H9 (cell line): ENCODE data around the gene PDXP. TPM values are rescaled to one million over a fixed set of nuclear protein-coding genes. Genes with fewer than 3 reads are reported as not detected.

Experiments
- DNase-seq: peaks from one replicate; pipeline ENCODE4 v3.0.0-alpha.2; 2017
- H2AFZ ChIP-seq: one replicate; pipeline ENCODE4 v1.6.1; 2013; ENCODE audit warnings: mild to moderate bottlenecking, low read length, control low read depth, moderate library complexity
- H2AK5ac ChIP-seq: 2 replicates; pipeline ENCODE4 v1.6.1; 2013; ENCODE audit warnings: low read length, control low read depth, mixed read lengths; ENCODE audit not compliant: insufficient read length
- H2BK120ac ChIP-seq: one replicate; pipeline ENCODE4 v1.6.1; 2013; ENCODE audit warnings: low read depth, mild to moderate bottlenecking, low read length, control low read depth, inconsistent platforms; ENCODE audit not compliant: poor library complexity, severe bottlenecking
- H2BK12ac ChIP-seq: 2 replicates; pipeline ENCODE4 v1.6.1; 2013; ENCODE audit warnings: low read length, control low read depth, mixed read lengths, low read depth; ENCODE audit not compliant: insufficient read length
- H2BK15ac ChIP-seq: 2 replicates; pipeline ENCODE4 v1.6.1; 2013; ENCODE audit warnings: low read depth, low read length, control low read depth
- H2BK20ac ChIP-seq: one replicate; pipeline ENCODE4 v1.6.1; 2013; ENCODE audit warnings: low read depth, mild to moderate bottlenecking, low read length, control low read depth, inconsistent platforms; ENCODE audit not compliant: poor library complexity, severe bottlenecking
- H2BK5ac ChIP-seq: 2 replicates; pipeline ENCODE4 v1.6.1; 2013; ENCODE audit warnings: low read length, control low read depth, mixed read lengths; ENCODE audit not compliant: insufficient read length
- H3K14ac ChIP-seq: 2 replicates; pipeline ENCODE4 v1.6.1; 2013; ENCODE audit warnings: low read length, control low read depth; ENCODE audit not compliant: insufficient read depth
- H3K18ac ChIP-seq: 2 replicates; pipeline ENCODE4 v1.6.1; 2013; ENCODE audit warnings: low read depth, mild to moderate bottlenecking, mixed read lengths, low read length, control low read depth; ENCODE audit not compliant: insufficient read length
- H3K23ac ChIP-seq: 2 replicates; pipeline ENCODE4 v1.6.1; 2013; ENCODE audit warnings: low read length, control low read depth, mixed read lengths, low read depth; ENCODE audit not compliant: insufficient read length
- H3K23me2 ChIP-seq: 2 replicates; pipeline ENCODE4 v1.6.1; 2013; ENCODE audit warnings: low read depth, mild to moderate bottlenecking, mixed read lengths, low read length, control low read depth; ENCODE audit not compliant: insufficient read length, poor library complexity, severe bottlenecking
- H3K27ac ChIP-seq: 2 replicates; pipeline ENCODE4 v1.5.1; 2013; ENCODE audit warnings: low read length, control low read depth, mixed read lengths, low read depth; ENCODE audit not compliant: insufficient read length
- H3K27me3 ChIP-seq: 2 replicates; pipeline ENCODE4 v1.6.1; 2013; ENCODE audit warnings: low read length, control low read depth, inconsistent platforms; ENCODE audit not compliant: insufficient read depth
- H3K4ac ChIP-seq: 2 replicates; pipeline ENCODE4 v1.6.1; 2013; ENCODE audit warnings: low read depth, mild to moderate bottlenecking, control low read depth, inconsistent platforms, low read length, moderate library complexity
- H3K4me1 ChIP-seq: 2 replicates; pipeline ENCODE4 v1.6.1; 2013; ENCODE audit warnings: low read length, control low read depth, inconsistent platforms; ENCODE audit not compliant: insufficient read depth
- H3K4me2 ChIP-seq: 2 replicates; pipeline ENCODE4 v1.6.1; 2013; ENCODE audit warnings: low read length, control low read depth, mixed read lengths; ENCODE audit not compliant: insufficient read length, insufficient read depth
- H3K56ac ChIP-seq: 2 replicates; pipeline ENCODE4 v1.6.1; 2013; ENCODE audit warnings: low read depth, mild to moderate bottlenecking, mixed read lengths, low read length, control low read depth; ENCODE audit not compliant: insufficient read length
- H3K79me1 ChIP-seq: 2 replicates; pipeline ENCODE4 v1.6.1; 2013; ENCODE audit warnings: low read depth, mild to moderate bottlenecking, moderate library complexity, low read length, control low read depth, inconsistent platforms; ENCODE audit not compliant: insufficient read depth, poor library complexity, severe bottlenecking
- H3K79me2 ChIP-seq: 2 replicates; pipeline ENCODE4 v1.6.1; 2013; ENCODE audit warnings: low read length, control low read depth, inconsistent platforms; ENCODE audit not compliant: insufficient read depth
- H3K9ac ChIP-seq: 2 replicates; pipeline ENCODE4 v1.6.1; 2013; ENCODE audit warnings: low read length, control low read depth, mixed read lengths; ENCODE audit not compliant: insufficient read length; ENCODE audit errors: extremely low read depth
- H3K9me3 ChIP-seq: one replicate; pipeline ENCODE4 v1.6.1; 2013; ENCODE audit warnings: low read depth, low read length, inconsistent platforms; ENCODE audit not compliant: control insufficient read depth
- H3T11ph ChIP-seq: one replicate; pipeline ENCODE4 v1.6.1; 2013; ENCODE audit warnings: mild to moderate bottlenecking, low read length, control low read depth, inconsistent platforms
- H4K20me1 ChIP-seq: one replicate; pipeline ENCODE4 v1.6.1; 2013; ENCODE audit not compliant: control insufficient read depth, insufficient read length, insufficient read depth
- H4K5ac ChIP-seq: 2 replicates; pipeline ENCODE4 v1.6.1; 2013; ENCODE audit warnings: low read depth, mild to moderate bottlenecking, mixed read lengths, low read length, control low read depth; ENCODE audit not compliant: insufficient read length
- H4K8ac ChIP-seq: replicated peaks from 2 replicates; pipeline ENCODE4 v1.6.1; 2013; ENCODE audit warnings: low read length, control low read depth, mixed read lengths, low read depth; ENCODE audit not compliant: insufficient read length
- H4K91ac ChIP-seq: 2 replicates; pipeline ENCODE4 v1.6.1; 2013; ENCODE audit warnings: low read depth, mild to moderate bottlenecking, moderate library complexity, mixed read lengths, low read length, control low read depth; ENCODE audit not compliant: insufficient read length
- H3K27ac Mint-ChIP-seq, 3 experiments: 2 replicates in 2 of 3; 3 replicates in 1 of 3; pipeline ENCODE4 v1.8.0; 2020 to 2021; ENCODE audit warnings: mixed read lengths in 3 of 3, mild to moderate bottlenecking in 1 of 3, moderate library complexity in 1 of 3
- H3K27me3 Mint-ChIP-seq: 2 replicates; pipeline ENCODE4 v1.8.0; 2021; ENCODE audit warnings: low read depth, mild to moderate bottlenecking, moderate library complexity, mixed read lengths
- H3K36me3 Mint-ChIP-seq, 3 experiments: 2 replicates in 2 of 3; 3 replicates in 1 of 3; pipeline ENCODE4 v1.8.0; 2020 to 2021; ENCODE audit warnings: low read depth in 3 of 3, mixed read lengths in 3 of 3; ENCODE audit not compliant: insufficient read depth in 1 of 3
- H3K4me1 Mint-ChIP-seq, 2 experiments: 2 replicates each; pipeline ENCODE4 v1.8.0; 2020; ENCODE audit warnings: mixed read lengths in 2 of 2
- H3K4me3 Mint-ChIP-seq, 2 experiments: 2 replicates in 1 of 2; 3 replicates in 1 of 2; pipeline ENCODE4 v1.8.0; 2020 to 2021; ENCODE audit warnings: mild to moderate bottlenecking in 2 of 2, mixed read lengths in 2 of 2, moderate library complexity in 1 of 2
- H3K9me3 Mint-ChIP-seq, 2 experiments: 2 replicates in 1 of 2; 3 replicates in 1 of 2; pipeline ENCODE4 v1.8.0; 2020; ENCODE audit warnings: mild to moderate bottlenecking in 2 of 2, mixed read lengths in 2 of 2, moderate library complexity in 1 of 2
- WGBS: extraction: QIAGEN DNeasy Blood & Tissue Kit; methylation state at CpG from one replicate; pipeline ENCODE4 v1.1.7; 2013; ENCODE audit warnings: missing lambda C conversion rate, low lambda C conversion rate, mixed read lengths; ENCODE audit not compliant: insufficient read length; ENCODE audit errors: extremely low coverage; 5-methylcytosine and 5-hydroxymethylcytosine counted together
- total RNA-seq: library from RNA; stranded (reverse); gene quantifications from 2 replicates; pipeline ENCODE4 v1.2.1, GENCODE V29; 2021
- TF ChIP-seq, protein P1 (sequence below): fragments of 200-600 bp; sonication (generic); conservative IDR thresholded peaks from 3 replicates; pipeline ENCODE4 v1.8.0; 2021; ENCODE audit warnings: antibody characterized with exemption, mild to moderate bottlenecking

PDXP gene
- total RNA-seq, 1 experiment from 2014 or later: 41.0 TPM

DNA sequence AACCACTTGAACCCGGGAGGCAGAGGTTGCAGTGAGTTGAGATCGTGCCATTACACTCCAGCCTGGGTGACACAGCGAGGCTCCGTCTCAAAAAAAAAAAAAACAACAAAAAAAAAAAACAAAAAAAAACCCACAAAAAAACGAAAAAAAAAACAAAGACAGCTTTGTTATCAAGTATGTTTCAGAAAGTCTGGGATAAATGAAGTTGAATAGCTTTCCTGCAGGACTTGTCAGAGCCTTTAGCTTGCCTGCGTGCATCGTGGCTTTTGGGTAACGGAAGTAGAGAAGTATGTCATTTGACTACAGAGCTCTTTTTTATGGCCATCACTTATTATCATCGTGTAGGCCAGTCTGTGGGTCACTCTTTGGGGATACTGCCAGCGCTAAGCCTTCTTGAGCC, 53.0 kb downstream of the PDXP start:
- Histone ChIP-seq H4K20me1 (no peaks in the 10 kb centered on the region), H3K56ac (no peak overlapping the region), H3K23me2 (no peaks in the 10 kb centered on the region), H3K4me2 (no peak overlapping the region), H3T11ph (no peak overlapping the region), H3K9me3 (no peaks in the 10 kb centered on the region), H4K91ac (no peak overlapping the region), H3K9ac (no peak overlapping the region), H3K14ac (no peak overlapping the region), H3K79me2 (no peaks in the 10 kb centered on the region), H2AFZ (no peak overlapping the region), H3K18ac (no peak overlapping the region), H2AK5ac (no peak overlapping the region), H2BK15ac (no peak overlapping the region), H3K4me1 (no peaks in the 10 kb centered on the region), H2BK5ac (no peak overlapping the region), H3K27me3 (no peaks in the 10 kb centered on the region), H2BK20ac (no peak overlapping the region), H2BK12ac (no peak overlapping the region), H4K5ac (no peak overlapping the region), H3K4ac (no peak overlapping the region), H3K79me1 (no peaks in the 10 kb centered on the region), H2BK120ac (no peak overlapping the region), H3K27ac (no peak overlapping the region), H4K8ac (no peak overlapping the region), H3K23ac (no peak overlapping the region)
- Mint-ChIP-seq H3K4me3 (no peak overlapping the region), H3K9me3 (no peaks in the 10 kb centered on the region), H3K36me3 (peaks cover 27 to 65% (median 60%) of the 10 kb centered on the region in 3 experiments), H3K4me1 (peaks cover 0 to 4% of the 10 kb centered on the region in 2 experiments; a peak in 2 of 4 replicates), H3K27ac (no peak overlapping the region; a peak in 1 of 7 replicates), H3K27me3 (no peaks in the 10 kb centered on the region)
- no peak for DNase-seq
- TF ChIP-seq, protein P1, sequence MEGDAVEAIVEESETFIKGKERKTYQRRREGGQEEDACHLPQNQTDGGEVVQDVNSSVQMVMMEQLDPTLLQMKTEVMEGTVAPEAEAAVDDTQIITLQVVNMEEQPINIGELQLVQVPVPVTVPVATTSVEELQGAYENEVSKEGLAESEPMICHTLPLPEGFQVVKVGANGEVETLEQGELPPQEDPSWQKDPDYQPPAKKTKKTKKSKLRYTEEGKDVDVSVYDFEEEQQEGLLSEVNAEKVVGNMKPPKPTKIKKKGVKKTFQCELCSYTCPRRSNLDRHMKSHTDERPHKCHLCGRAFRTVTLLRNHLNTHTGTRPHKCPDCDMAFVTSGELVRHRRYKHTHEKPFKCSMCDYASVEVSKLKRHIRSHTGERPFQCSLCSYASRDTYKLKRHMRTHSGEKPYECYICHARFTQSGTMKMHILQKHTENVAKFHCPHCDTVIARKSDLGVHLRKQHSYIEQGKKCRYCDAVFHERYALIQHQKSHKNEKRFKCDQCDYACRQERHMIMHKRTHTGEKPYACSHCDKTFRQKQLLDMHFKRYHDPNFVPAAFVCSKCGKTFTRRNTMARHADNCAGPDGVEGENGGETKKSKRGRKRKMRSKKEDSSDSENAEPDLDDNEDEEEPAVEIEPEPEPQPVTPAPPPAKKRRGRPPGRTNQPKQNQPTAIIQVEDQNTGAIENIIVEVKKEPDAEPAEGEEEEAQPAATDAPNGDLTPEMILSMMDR: no peak
- WGBS: no CpG with 5 or more reads among the region's 10 CpGs
